ENCODE results near the gene SLC2A1.
A peak's percentile ranks its signal among the peaks of the same experiment; 100 is the strongest.

Gene SLC2A1

DNA sequence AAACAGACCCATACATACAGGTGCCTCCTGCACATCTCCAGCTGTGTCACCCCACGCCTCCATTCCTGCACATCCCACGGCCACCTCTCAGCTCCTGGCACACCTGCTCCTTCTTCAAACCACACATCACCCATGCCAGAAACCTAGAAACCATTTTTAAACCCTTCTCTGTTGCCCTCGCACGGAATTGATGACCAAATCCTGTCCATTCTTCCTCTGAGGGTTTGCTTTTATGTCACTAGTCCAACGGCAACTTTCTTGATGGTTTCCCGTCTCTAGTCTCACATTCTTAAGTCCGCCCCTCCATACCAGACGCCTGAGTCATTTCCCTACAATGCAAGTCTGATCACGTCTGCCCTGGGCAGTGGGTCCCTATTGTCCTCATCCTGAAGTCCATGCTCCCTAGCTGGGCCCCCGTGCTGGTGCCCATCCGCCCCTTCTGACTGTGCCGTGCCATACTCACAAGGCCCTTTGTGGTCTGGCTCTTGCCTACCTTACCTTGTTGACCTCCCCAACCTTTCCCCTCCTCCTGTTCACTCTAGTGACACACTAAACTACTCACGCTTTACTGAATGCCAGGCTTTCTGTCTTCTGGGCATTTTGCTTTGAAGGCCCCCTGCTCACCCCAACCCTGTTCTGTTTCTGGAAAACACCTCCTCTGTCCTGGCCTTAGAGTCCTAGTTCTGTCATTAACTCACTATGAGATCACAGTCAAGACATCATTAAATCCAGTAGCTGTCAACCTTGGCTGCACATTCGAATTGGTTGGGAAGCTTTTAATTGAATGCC, 17.6 kb downstream of the SLC2A1 start:
- no peak for DNase-seq

DNA sequence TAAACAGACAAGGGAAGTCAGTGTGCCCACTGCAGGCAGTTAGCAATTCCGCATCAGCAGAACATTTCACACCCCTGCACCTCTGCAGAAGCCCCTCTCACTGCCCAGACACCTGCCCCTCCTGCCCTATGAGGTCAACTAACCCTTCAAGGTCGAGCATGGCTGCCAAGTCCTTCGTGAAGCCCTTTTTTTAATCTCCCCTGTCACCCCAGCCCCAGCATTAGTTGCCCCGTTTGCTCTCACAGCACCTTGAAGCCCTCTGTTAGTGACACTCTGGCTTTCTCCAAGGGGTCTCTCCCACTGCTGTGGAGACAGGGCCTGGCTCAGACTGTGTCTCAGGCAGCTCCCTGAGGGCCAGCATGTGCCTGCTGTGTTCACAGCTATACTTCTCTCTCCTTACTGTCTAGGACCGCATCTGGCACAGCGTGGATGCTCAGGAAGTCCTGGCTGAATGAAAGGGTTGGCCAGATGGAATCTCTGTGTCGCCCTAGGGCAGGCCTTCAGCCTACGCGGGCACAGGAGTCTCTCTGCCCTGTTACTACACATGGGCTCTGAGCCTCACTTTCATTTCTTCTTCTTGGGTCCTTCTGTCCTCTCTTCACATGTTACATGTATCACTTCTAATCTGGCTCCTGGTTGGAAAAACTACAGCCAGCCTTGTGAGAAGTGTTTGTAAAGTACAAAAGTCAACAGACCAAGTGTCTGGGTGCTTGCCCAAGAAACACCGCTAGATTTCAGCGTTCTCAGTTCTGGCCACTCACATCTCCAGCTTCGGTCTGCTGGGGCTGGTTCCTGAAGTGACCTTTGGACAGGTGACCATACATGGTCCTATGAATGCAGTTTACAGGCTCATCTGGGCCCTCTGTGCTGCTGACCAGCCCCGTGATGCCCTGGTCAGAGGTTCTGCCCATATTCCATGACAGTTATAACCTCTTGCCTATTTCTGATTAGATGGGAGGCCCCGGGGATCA, 19.7 kb downstream of the SLC2A1 start:
- DNase-seq: no peak

DNA sequence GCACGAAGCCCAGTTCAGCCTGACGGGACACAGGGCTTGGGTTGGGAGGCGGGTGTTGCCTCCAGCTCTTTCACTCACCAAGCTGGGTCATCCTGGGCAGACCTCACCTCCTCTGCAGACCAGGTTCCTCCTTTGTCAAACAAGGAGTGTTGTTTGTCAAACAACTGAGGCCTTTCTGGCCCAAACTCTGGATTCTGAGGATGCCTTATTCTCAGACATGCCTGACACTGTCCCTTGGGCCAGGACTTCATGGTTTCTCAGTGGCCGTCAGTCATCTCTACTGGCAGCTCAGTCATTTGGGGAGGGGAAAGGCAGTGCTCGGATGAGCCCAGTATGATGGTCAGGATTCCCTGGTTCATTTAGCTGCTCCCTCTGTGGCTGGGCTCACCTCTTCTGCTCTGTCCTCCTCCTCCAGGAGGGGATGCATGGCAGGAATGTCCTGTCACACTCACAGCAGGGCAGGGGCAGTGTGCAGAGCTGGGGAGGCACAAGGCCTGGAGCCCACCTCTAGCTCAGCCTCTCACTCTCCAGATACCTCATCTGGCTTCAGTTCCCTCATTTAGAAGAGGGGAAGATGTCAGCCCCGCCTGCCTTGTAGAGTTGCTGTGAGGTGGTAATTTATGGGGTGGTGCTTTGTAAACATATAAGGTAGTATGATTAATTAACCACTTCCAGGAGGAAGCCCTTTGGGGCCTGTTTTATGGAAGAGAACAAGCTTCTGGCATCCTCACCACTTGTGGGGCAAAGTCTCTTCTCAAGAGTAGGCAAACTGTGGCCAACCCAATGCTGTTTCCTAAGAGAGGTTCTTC, 20.6 kb downstream of the SLC2A1 start:
- no peak for DNase-seq

DNA sequence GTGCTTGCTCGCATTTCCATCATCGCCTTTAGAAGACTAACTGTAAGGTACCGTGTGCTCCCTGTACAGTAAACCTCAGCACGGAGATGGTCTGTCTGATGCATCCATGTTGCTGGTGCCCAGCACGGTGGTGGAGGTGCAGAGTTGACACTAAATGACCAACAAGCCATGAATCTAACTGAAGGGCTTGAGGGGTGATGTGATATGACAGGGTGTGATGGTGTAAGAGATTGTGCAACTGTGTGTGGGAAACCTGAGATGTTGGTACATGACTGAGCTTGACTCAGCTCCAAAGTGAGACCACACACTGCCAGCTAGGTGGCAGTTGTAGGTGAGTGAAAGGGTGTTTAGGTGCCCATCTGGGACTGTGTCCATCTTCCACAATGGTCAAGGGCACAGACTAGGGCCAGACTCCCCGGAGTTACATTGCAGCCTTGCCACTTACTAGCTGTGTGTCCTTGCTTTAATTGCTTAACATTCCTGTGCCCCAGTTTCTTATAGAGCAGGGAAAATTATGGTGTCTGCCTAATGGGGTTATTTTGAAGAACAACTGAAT, 21.4 kb downstream of the SLC2A1 start:
- no peak for DNase-seq

DNA sequence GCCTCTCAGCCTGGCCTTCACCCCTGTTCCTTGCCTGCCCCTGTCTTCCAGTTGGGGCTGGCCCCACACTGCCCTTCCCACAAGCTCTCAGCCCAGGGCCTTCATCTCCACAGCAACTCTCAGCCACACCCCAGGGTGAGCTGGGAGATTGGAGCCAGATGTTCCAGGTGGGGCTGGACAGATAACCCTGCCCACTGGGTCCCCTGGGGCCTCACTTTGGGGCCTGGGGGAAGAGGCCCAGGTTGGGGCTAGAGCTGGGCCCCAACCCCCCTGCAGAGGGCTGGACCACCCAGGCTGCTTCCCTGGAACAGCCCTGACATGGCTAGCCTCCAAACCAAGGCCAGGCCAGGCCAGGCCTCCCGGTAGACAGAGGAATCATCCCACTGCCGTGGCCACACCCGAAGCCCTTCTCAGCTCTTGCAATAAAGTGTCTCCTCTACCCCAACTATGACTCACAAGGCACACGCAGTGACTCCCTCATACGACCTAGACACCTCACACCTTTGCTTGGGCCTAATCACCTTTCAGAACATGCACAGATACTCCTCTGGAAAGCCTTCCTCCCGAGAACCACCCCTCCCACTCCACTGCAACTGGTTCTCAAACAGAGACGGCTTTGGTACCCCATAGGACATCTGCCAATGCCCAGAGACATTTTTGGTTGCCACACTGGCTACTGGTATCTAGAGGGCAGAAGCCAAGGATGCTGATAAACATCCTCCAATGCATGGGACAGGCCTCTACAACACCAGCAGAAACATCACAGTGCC, 22.2 kb downstream of the SLC2A1 start:
- DNase-seq: peak; percentile 39

DNA sequence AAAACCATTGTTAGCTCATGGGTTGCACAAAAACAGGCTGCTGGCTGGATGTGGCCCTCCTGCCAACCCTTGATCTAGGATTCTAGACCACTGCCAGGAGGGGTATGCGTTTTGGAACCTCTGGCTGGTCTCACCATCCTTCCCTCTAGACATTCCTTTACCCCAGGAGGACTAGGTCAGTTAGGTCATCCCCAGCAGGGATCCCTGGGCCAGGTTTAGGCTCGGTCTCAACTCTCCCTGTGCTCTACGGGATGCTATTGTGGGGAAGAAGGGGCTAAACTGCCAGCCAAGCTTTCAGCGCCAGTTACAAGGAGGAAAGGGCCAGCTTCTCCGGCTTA, 22.7 kb downstream of the SLC2A1 start:
- peak; percentile 0 for DNase-seq

DNA sequence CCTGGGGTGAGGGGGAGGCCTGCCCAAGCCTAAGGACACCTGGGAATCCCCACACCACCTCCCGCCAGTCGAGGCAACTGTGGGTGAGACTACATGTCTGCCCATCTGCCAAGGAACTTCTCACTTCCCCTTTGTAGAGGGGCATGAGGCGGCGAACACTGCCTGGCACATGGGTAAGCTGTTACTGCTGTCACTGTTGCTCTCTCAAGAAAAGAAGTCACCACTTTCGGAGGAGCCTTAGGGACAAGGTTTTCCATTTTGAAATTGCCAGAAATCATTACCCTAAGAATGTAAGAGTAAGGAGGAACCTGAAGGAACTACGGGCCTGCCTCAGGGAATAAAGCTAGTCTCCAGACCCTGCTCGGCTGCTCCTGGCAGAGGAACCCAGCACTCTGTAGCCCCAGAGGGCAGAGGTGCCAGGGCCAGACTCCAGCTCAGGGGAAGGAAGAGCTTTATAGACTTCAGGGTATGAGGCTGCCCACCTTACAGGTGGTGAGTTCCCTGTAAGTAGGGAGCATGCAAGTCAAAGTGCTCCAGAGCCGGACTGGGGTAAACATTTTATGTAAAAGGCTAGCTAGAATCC, 23.3 kb downstream of the SLC2A1 start:
- peak; percentile 4 for DNase-seq

DNA sequence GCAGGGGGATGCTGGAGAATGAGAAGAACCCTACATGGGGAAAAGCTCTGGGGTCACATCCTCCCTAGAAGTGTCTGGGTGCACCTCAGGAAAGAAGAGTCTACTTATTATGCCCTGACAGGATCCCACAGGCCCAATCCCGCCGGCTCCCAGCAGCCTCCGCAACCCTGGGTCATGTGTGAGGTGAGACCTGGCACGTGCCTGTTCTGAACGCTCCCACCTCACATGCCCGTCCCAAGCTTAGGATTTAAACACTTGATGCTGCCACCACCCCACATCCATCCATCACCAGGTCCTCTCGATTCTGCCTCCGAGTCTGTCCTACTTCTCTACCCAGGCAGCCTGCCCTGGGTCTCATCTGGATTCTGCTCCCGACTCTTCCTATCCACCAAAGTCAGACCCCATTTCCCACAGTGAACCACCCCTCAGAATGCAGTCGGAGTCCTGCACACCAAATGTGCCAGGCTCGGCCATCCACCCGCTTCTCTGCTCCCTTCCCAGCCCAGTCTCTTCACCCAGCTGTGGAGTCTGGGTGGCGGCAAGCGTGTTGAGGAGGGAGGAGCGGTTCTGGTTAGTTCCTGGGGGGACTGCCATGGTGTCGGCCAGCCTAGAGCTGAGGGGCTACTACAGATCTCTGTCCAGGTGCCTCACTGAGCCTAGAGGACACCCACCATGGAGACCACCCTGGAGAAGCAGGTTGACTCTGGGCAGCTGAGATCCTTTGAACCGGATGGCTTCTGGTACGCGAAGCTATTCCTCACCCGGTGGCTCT, 23.9 kb downstream of the SLC2A1 start:
- DNase-seq: no peak

DNA sequence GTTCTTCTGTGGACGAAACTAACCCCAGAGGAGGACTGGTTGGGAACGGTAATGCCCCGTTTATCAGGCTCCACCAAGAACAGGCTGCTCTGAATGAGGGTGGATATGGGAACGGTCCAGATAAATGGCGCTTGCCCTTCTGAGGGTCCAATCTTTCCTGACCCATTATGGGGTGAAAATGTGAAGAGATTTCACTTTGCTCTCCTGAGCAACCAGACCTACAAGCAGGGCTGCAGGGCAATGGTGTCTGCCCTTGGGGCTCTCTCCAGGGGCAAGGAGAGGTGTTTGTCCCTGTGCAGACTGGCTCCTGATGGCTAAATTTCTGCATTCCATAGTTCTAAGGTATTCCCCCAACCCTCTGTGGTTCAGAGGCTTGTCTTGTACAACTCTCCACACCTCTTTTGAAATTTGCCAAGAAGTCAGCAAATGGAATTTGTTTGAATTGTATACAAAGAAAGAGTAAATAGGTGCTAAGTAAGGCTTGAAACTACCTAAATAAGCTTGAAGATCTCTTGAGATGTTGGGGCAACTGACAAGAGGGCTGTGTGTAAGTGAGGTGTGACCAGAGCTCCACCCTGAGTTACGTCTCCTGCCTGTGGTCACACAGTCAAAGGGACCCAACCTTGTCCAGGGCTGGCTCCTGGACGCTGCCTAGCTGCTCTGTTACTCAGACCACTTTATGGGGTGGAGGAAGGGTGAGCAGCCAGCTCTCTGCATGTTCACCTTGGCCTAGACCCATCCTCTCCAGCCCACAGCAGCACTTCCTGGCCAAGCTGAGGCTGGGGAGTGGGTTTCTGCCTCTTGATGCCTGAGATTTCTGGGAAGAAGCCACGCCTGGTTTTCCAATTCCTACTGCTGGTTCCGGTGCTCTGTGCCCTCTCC, 24.8 kb downstream of the SLC2A1 start:
- DNase-seq: no peak

DNA sequence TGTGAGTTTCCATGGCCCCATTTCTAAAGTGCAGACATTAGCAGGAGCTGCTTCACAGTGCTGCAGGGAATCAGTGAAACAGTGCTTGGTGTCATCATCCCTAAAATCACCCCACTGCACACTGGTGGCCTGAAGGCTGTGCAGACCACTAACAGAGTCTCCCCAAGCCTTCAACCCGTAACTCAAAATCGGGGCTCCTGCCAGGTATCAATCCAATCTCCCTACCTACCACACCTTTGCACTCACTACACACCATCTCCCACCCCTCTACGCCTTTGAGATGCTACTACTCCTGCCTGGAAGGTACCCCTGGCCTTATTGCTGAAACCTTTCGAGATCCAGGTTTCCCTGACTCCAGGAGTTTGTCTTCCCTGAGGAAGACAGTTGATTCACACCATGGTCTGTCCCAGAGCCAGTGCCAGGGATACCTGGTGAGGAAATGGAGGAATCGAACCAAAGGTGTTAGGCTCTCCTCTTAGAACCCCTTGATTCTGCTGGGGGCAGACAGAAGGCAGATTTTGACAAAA, 25.5 kb downstream of the SLC2A1 start:
- no peak for DNase-seq

DNA sequence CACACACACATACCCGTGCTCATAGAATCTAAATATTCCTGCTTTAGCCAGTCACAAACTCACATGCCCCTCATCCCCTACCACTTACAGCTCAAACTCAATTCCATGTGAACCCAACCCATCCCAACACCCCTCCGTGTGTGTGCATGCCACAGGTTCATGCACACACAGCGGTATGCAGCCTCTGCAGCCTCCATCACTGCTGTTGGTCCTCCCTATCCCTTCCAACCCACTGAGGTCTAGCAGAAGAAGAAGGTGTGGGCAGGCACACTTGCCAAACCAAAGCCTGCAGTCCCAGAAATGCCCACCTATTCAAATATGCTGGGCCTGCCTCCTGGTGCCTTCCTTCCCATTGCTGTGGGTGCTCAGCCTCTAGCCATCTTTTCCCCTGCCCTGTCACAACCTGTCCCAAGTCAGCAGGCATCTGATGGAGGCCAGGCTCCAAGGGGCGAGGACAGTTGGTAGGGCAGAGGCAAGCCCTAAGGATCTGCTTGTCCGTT, 26.2 kb downstream of the SLC2A1 start:
- no peak for DNase-seq

DNA sequence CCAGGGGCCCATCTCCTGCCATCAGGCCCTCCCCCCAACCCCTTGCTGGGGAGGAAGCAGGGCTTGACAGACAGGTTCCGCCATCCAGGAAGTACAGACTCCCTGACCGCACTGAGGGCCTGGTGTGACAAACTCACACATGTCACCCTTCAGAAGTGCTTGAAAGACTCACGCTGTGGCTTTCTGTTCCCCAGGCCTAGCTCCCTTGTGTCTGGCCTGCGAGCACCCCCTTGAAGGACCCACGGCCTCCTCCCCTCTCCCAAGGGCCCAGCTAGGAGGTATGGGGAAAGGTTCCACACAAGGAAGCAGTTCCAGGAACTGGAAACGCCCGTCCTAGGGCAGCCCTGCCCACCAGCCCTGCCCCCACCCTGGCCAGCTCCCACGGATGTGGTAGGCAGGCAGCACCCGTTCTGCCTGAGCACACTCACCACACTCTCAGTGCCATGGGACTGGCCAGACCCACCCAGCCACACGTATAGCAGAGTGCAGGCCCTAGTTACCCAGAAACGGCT, 26.7 kb downstream of the SLC2A1 start:
- peak; percentile 81 for DNase-seq

DNA sequence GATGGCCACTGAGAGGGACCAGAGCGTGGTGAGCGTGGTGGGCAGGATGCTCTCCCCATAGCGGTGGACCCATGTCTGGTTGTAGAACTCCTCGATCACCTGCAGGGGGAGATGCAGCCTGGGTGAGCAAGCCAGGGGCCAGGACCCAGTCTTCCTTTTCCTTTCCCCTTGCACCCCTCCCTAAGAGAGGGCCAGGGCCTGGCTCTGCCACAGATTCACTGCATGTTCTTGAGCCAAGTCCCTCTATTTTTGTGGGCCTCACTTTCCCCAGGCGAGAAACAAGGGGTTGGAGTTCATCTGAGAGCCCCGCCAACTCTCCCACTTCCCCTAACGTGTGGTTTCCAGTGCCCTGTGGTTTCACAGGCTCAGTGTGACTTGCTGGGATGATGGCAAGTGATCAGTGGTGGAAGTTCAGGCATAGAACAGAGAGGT, 27.5 kb downstream of the SLC2A1 start:
- peak; percentile 55 for DNase-seq

DNA sequence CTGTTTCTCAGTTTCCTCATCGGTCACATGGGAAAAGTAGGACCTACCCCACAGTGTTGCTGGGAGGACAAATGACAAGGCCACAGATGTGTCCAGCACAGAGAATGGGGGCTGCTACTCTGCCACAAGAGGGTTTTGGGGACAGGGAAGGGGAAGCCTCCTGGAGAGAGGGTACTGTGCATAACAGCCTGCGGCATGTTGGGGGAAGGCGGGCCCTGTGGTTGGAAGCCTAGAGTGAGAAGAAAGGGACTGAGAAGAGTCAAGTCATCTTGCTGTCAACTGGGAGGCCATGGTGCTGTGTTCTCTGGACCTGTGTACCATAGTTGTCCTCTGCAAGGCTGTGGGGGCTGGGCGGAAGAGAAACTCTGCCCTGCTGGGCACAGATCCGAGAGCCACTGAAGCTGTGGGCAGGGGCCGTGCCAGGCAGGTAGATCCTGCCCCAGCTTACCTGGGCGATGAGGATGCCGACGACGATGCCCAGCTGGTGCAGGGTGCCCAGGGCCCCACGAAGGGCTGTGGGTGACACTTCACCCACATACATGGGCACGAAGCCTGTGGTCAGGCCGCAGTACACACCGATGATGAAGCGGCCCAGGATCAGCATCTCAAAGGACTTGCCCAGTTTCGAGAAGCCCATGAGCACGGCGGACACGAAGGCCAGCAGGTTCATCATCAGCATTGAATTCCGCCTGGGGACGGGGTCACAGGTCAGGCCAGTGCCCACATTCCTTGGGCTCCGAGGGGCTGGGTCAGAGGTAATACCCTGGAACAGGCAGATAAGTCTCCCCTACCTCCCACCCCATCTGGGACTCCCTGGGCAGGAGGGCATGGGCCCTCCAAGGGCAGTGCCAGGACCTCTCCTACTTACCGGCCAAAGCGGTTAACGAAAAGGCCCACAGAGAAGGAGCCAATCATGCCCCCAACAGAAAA, 28.2 kb downstream of the SLC2A1 start:
- no peak for DNase-seq

DNA sequence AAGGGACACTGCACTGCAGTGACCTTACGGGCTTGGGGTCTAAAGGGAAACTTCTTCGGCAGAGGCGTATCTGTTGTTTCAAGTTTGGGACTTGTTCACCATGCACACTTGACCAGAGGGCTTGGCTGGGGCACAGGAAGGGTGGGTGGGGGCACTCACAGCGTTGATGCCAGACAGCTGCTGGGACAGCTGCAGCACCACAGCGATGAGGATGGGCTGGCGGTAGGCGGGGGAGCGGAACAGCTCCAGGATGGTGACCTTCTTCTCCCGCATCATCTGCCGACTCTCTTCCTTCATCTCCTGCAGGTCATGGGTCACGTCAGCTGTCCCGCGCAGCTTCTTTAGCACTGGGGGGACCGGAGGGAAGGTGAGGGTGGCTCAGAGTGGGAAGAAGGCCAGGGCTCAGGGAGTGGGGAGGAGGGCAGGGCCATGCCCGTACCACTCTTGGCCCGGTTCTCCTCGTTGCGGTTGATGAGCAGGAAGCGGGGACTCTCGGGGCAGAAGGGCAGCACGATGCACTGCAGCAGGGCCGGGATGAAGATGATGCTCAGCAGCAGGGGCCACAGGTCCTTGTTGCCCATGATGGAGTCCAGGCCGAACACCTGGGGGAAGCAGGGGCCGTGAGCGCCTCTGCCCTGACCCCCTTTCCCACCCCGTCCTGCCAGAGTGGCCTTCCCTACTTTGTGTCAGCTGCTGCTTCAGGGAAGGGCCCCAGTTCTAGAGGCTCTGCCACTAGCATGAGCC, 29.1 kb downstream of the SLC2A1 start:
- DNase-seq: no peak

DNA sequence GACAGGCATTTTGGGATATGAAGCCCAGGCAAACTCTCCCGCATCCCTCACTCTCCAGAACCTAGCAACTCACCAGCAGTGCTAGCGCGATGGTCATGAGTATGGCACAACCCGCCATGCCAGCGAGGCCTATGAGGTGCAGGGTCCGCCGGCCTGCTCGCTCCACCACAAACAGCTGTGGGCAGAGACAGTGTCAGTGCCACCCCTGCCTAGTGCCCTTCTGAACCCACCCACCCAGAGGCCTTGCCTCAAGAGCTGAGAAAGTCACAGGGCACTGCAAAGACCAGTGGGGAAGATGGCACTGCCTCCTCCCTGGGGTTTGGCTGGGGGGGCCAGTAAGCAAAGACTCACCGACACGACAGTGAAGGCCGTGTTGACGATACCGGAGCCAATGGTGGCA, 29.8 kb downstream of the SLC2A1 start:
- DNase-seq: no peak

DNA sequence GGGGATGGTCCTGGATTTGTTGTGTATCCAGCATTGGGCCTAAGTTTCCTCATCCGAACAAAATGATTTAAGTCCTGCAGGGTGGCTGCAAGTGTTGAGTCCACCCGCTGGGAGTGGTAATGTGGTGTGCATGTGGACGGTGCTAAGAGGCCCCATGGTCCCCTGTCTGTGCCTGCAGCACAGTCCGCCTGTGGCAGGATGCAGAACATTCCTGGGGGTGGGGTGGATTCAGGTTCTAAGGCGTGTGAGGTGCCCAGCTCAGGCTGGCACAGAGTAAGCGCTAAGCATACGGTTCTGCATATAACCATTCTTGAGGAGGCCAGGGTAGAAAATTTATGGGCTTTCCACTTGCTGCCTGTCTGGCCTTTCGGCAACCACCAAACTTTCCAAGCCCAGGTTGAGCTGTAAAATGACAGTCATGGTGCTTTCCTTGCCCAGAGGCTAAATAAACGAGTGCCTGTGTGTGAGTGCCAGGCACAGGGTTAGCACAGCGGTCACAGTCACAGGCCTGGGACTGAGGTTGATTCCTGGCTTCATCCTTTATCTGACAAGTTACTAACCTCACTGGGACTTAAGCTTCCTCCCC, 30.7 kb downstream of the SLC2A1 start:
- no peak for DNase-seq

Data from stimulated activated CD4-positive, alpha-beta T cell treated with anti-CD3 and anti-CD28 coated beads, Interleukin-15, amount 100 ng/mL, for 24 hours (primary cell).